Endothelial cell of umbilical vein (primary cell): ENCODE results near the gene ITM2C. TPM values are rescaled to one million over a fixed set of nuclear protein-coding genes. Genes with fewer than 3 reads are reported as not detected.

Source experiments
- BruUV-seq: library from RNA; stranded (reverse); fragments of 400-500 nt; replicated peaks from 2 replicates; lab custom pipeline; 2021; lab: Mats Ljungman, UMichigan
- CTCF ChIA-PET: fragments of 300-600, 350-600 bp; sonication (Branson Sonifier 250); formaldehyde crosslinking; loops from one replicate; lab custom pipeline; 2021; ENCODE audit warnings: antibody characterized with exemption, inconsistent platforms; lab: Charles Lee
- POLR2A ChIA-PET: fragments of 300-600, 350-600 bp; sonication (Branson Sonifier 250); formaldehyde crosslinking; loops from one replicate; lab custom pipeline; 2021; ENCODE audit warnings: antibody characterized with exemption, inconsistent platforms; lab: Charles Lee
- DNase-seq: peaks from one replicate; pipeline ENCODE4 v3.0.0-alpha.2; 2011; ENCODE audit warnings: low read depth, low spot score
- FAIRE-seq: peaks from 2 replicates; lab custom pipeline; 2011; peaks lifted over from hg19 to GRCh38; lab: Jason Lieb, UNC
- H2AFZ ChIP-seq: 2 replicates; pipeline ENCODE4 v1.6.0; 2012; ENCODE audit warnings: low read depth, low read length, control low read depth, inconsistent platforms
- H3K27ac ChIP-seq: 2 replicates; pipeline ENCODE4 v1.5.1; 2011; ENCODE audit warnings: low read depth, mild to moderate bottlenecking, control low read depth, low read length, moderate library complexity; ENCODE audit not compliant: insufficient read depth
- H3K27me3 ChIP-seq, 2 experiments: 2 replicates each; pipeline versions ENCODE4 v1.6.0 to v1.6.1; 2011; ENCODE audit warnings: low read length in 2 of 2, mixed read lengths in 1 of 2; ENCODE audit not compliant: control insufficient read depth in 2 of 2, insufficient read depth in 2 of 2
- H3K36me3 ChIP-seq, 2 experiments: 2 replicates in 1 of 2; 3 replicates in 1 of 2; pipeline ENCODE4 v1.5.1; 2011; ENCODE audit warnings: low read length in 2 of 2, mild to moderate bottlenecking in 1 of 2, moderate library complexity in 1 of 2; ENCODE audit not compliant: control insufficient read depth in 2 of 2, insufficient read depth in 2 of 2; ENCODE audit errors: extremely low read depth in 1 of 2
- H3K4me1 ChIP-seq: 3 replicates; pipeline ENCODE4 v1.5.1; 2011; ENCODE audit warnings: mild to moderate bottlenecking, low read length; ENCODE audit not compliant: control insufficient read depth, insufficient read depth; ENCODE audit errors: extremely low read depth
- H3K4me2 ChIP-seq: 2 replicates; pipeline ENCODE4 v1.6.1; 2011; ENCODE audit warnings: low read length, control low read depth, mixed read lengths; ENCODE audit not compliant: insufficient read depth
- H3K4me3 ChIP-seq, 3 experiments: fragments of 200-600 bp in 1 of 3; sonication (generic), shearing (Covaris generic) in 1 of 3; replicated peaks in 1 of 3; 2 replicates each; pipeline ENCODE4 v1.5.1; 2011 to 2016; ENCODE audit warnings: control low read depth in 3 of 3, low read length in 3 of 3, mild to moderate bottlenecking in 2 of 3, inconsistent platforms in 1 of 3, low read depth in 1 of 3, moderate library complexity in 1 of 3; ENCODE audit not compliant: insufficient read depth in 1 of 3
- H3K79me2 ChIP-seq: 2 replicates; pipeline ENCODE4 v1.6.0; 2012; ENCODE audit warnings: low read length, inconsistent platforms; ENCODE audit not compliant: control insufficient read depth, insufficient read depth
- H3K9ac ChIP-seq: replicated peaks from 2 replicates; pipeline ENCODE3; 2011; ENCODE audit warnings: low read length, control low read depth; ENCODE audit not compliant: insufficient read depth; ENCODE audit errors: extremely low read depth
- H3K9me1 ChIP-seq: replicated peaks from 3 replicates; pipeline ENCODE4 v1.6.0; 2011; ENCODE audit warnings: mild to moderate bottlenecking, low read length; ENCODE audit not compliant: control insufficient read depth, insufficient read depth; ENCODE audit errors: extremely low read depth
- H3K9me3 ChIP-seq: replicated peaks from 2 replicates; pipeline ENCODE4 v1.5.1; 2012; ENCODE audit warnings: low read length, inconsistent platforms; ENCODE audit not compliant: control insufficient read depth, insufficient read depth
- H4K20me1 ChIP-seq: replicated peaks from 2 replicates; pipeline ENCODE3; 2011; ENCODE audit warnings: mild to moderate bottlenecking, low read length; ENCODE audit not compliant: control insufficient read depth, insufficient read depth; ENCODE audit errors: extremely low read depth
- EZH2 ChIP-seq: IDR thresholded peaks from 2 replicates; pipeline ENCODE4 v1.6.1; 2012; ENCODE audit warnings: borderline replicate concordance, low read depth, mild to moderate bottlenecking, moderate library complexity, low read length, inconsistent platforms; ENCODE audit not compliant: severe bottlenecking
- FOS ChIP-seq: IDR thresholded peaks from 2 replicates; pipeline ENCODE4 v1.6.1; 2011; ENCODE audit warnings: mild to moderate bottlenecking, low read length, moderate library complexity, borderline replicate concordance; ENCODE audit not compliant: insufficient read depth
- GATA2 ChIP-seq: IDR thresholded peaks from 2 replicates; pipeline ENCODE4 v1.7.0; 2011; ENCODE audit warnings: low read depth, mild to moderate bottlenecking, moderate library complexity, mixed read lengths, low read length; ENCODE audit not compliant: insufficient read length, insufficient read depth
- JUN ChIP-seq: IDR thresholded peaks from 2 replicates; pipeline ENCODE4 v1.6.1; 2011; ENCODE audit warnings: borderline replicate concordance, low read depth; ENCODE audit not compliant: insufficient read length, insufficient read depth
- MYC ChIP-seq: IDR thresholded peaks from one replicate; pipeline ENCODE4 v1.6.1; 2011; ENCODE audit warnings: mild to moderate bottlenecking, low read depth, low read length
- POLR2A ChIP-seq: IDR thresholded peaks from 2 replicates; pipeline ENCODE4 v1.6.1; 2012; ENCODE audit warnings: low read depth, mild to moderate bottlenecking, control low read depth, low read length
- POLR2AphosphoS5 ChIP-seq: IDR thresholded peaks from 2 replicates; pipeline ENCODE4 v1.6.1; 2012; ENCODE audit warnings: low read depth, mild to moderate bottlenecking, control low read depth, low read length, moderate library complexity; ENCODE audit not compliant: insufficient read depth
- dilution Hi-C: fragments of 300-500 bp; cut with MboI; formaldehyde crosslinking; loops from one replicate; pipeline ENCODE4 v1.15.0; 2019; ENCODE audit warnings: low sequenced_read_pairs; ENCODE audit not compliant: extremely low pct_ligation_motif_present
- intact Hi-C: fragments of 100-400 bp; cut with micrococcal nuclease; formaldehyde crosslinking; loops from one replicate; pipeline ENCODE4 v1.10.0; 2022
- polyA plus RNA-seq, 4 experiments: library from polyadenylated mRNA; depleted of rRNA in 3 of 4; stranded (reverse) in 3 of 4; unstranded in 1 of 4; fragments of >200 nt; gene quantifications; 2 replicates each; pipeline versions ENCODE4 v1.2.1 to v1.2.3, GENCODE V29; 2011 to 2012; ENCODE audit warnings: missing spikeins in 1 of 4
- total RNA-seq: library from RNA; stranded (reverse); gene quantifications from 2 replicates; pipeline ENCODE4 v1.2.3, GENCODE V29; 2021
- TF ChIP-seq, protein P1 (sequence below), 2 donors: IDR thresholded peaks; 1 replicate in 1 of 2; 2 replicates in 1 of 2; pipeline ENCODE4 v1.5.1; 2011; ENCODE audit warnings: low read length in 2 of 2, mild to moderate bottlenecking in 2 of 2, moderate library complexity in 2 of 2, control low read depth in 1 of 2, inconsistent platforms in 1 of 2, low read depth in 1 of 2; ENCODE audit not compliant: insufficient read depth in 1 of 2; ENCODE audit errors: extremely low read depth in 1 of 2
- TF ChIP-seq, protein P2 (sequence below): IDR thresholded peaks from 2 replicates; pipeline ENCODE4 v1.6.1; 2011; ENCODE audit not compliant: insufficient read depth, insufficient read length

ITM2C gene
- total and polyA plus RNA-seq, 2 donors (not counting 3 experiments of a cell fraction or from before 2014, with no cell fraction given), result 12.0 to 12.1 TPM

DNA sequence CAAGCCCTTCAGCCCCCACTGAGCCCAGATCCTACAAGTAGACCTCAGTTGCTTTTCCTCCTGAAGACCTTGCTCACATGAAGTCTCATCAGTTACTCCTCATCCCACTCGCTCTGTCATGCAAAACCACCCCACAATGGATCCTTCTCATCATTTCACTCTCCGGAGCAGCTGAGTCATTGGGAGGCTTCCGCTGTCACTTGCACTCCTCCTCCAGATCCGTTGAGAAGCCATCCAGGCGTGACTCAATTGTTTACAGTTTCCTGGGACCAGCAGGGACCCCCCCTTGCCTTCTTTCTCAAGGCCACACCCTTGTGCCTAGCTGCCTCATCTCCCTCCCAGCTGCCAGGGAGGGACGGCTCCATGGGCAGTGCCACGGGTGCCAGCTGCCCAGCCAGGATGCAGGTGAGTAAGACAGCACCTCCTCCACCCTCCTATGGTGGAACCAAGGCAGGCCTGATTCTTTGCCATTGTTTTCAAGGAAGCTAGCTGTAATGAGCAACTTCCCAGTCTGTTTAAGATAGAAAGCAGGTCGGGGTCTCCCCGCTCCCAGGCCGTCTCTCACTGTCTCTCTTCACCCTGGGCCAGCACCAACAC is 44.0 kb downstream of the ITM2C start:
- intact Hi-C loops (no loop called here), dilution Hi-C loops (no loop called here)
- Histone ChIP-seq H2AFZ (no peak overlapping the region), H3K4me2 (no peak overlapping the region), H3K9ac (no peak overlapping the region), H3K9me3 (no peaks in the 10 kb centered on the region), H3K27me3 (no peaks in the 10 kb centered on the region), H3K4me3 (no peak overlapping the region), H3K27ac (no peak overlapping the region), H3K4me1 (no peaks in the 10 kb centered on the region), H4K20me1 (no peaks in the 10 kb centered on the region), H3K79me2 (no peaks in the 10 kb centered on the region), H3K36me3 (no peaks in the 10 kb centered on the region), H3K9me1 (no peaks in the 10 kb centered on the region)
- no TSS peak for BruUV-seq
- no peak for DNase-seq
- TF ChIP-seq POLR2A (no peak), EZH2 (no peak), FOS (no peak), JUN (no peak), MYC (no peak), GATA2 (no peak), POLR2AphosphoS5 (no peak)
- TF ChIP-seq, protein P1, sequence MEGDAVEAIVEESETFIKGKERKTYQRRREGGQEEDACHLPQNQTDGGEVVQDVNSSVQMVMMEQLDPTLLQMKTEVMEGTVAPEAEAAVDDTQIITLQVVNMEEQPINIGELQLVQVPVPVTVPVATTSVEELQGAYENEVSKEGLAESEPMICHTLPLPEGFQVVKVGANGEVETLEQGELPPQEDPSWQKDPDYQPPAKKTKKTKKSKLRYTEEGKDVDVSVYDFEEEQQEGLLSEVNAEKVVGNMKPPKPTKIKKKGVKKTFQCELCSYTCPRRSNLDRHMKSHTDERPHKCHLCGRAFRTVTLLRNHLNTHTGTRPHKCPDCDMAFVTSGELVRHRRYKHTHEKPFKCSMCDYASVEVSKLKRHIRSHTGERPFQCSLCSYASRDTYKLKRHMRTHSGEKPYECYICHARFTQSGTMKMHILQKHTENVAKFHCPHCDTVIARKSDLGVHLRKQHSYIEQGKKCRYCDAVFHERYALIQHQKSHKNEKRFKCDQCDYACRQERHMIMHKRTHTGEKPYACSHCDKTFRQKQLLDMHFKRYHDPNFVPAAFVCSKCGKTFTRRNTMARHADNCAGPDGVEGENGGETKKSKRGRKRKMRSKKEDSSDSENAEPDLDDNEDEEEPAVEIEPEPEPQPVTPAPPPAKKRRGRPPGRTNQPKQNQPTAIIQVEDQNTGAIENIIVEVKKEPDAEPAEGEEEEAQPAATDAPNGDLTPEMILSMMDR (IDR thresholded peaks at IDR 0.05; ENCODE audit: extremely low read depth in 1 of 2, insufficient read depth in 1 of 2, low read depth in 1 of 2, low read length in 2 of 2), result no peak
- TF ChIP-seq, protein P2, sequence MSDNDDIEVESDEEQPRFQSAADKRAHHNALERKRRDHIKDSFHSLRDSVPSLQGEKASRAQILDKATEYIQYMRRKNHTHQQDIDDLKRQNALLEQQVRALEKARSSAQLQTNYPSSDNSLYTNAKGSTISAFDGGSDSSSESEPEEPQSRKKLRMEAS, result no peak
- FAIRE-seq, result no peak
- CTCF ChIA-PET, result interaction anchor here (1.0 kb wide), 1 partner anchor 10 kb away, joined by 3 read pairs; no protein-coding TSS in a partner anchor
- POLR2A ChIA-PET, result no interaction called here
